Suppressor macrophage (primary cell): ENCODE measurements around the gene ANK3.
A peak's percentile ranks its signal among the peaks of the same experiment; 100 is the strongest.

Experiments
- DNase-seq, 4 experiments: peaks; one replicate each; pipeline ENCODE4 v3.0.0-alpha.2; 2020 to 2022

The ANK3 gene

GRCh38 chr10:60413306-60414012 lies 23.8 kb upstream of the ANK3 start:
- no peak for DNase-seq

GRCh38 chr10:60410970-60411369 lies 21.3 kb upstream of the ANK3 start:
- DNase-seq = no peak

GRCh38 chr10:60409202-60409601 lies 19.5 kb upstream of the ANK3 start:
- DNase-seq = no peak

GRCh38 chr10:60406182-60406581 lies 16.5 kb upstream of the ANK3 start:
- no peak for DNase-seq

GRCh38 chr10:60405172-60405571 lies 15.5 kb upstream of the ANK3 start:
- DNase-seq = no peak

- DNase-seq = no peak
These were observed 13.6 kb upstream of the ANK3 start for GRCh38 chr10:60403168-60403873.

GRCh38 chr10:60400366-60400765 lies 10.7 kb upstream of the ANK3 start:
- no peak for DNase-seq

- no peak for DNase-seq
These were observed 9.7 kb upstream of the ANK3 start for GRCh38 chr10:60399328-60399727.

GRCh38 chr10:60397792-60398191 lies 8.1 kb upstream of the ANK3 start:
- DNase-seq = no peak

- DNase-seq = no peak
These were observed 7.1 kb upstream of the ANK3 start for GRCh38 chr10:60396766-60397165.

- DNase-seq = no peak
These were observed 6.0 kb upstream of the ANK3 start for GRCh38 chr10:60395711-60396110.

- peak; percentile 22 to 50 (median 48) for DNase-seq
These were observed 4.8 kb upstream of the ANK3 start for GRCh38 chr10:60394446-60394845.

- no peak for DNase-seq
These were observed 550 bp upstream of the ANK3 start for GRCh38 chr10:60390224-60390626.

GRCh38 chr10:60388709-60389301 lies 870 bp downstream of the ANK3 start:
- peak; percentile 41 to 66 (median 62) for DNase-seq

GRCh38 chr10:60388116-60388625 lies 1.5 kb downstream of the ANK3 start:
- no peak for DNase-seq

GRCh38 chr10:60387531-60387930 lies 2.1 kb downstream of the ANK3 start:
- DNase-seq = peak in 1 of 4 experiments; percentile 5

- DNase-seq = no peak
These were observed 4.3 kb downstream of the ANK3 start for GRCh38 chr10:60385399-60385738.

GRCh38 chr10:60384708-60385398 lies 4.8 kb downstream of the ANK3 start:
- no peak for DNase-seq

GRCh38 chr10:60384011-60384410 lies 5.7 kb downstream of the ANK3 start:
- no peak for DNase-seq

GRCh38 chr10:60382946-60383681 lies 6.6 kb downstream of the ANK3 start:
- no peak for DNase-seq

GRCh38 chr10:60380781-60381180 lies 8.9 kb downstream of the ANK3 start:
- DNase-seq = no peak

- DNase-seq = no peak
These were observed 11.7 kb downstream of the ANK3 start for GRCh38 chr10:60377955-60378354.

- DNase-seq = no peak
These were observed 12.7 kb downstream of the ANK3 start for GRCh38 chr10:60377042-60377352.
